GM12864 (cell line): ENCODE data around the gene TAGLN.

Source experiments
- DNase-seq: peaks from one replicate; pipeline ENCODE4 v3.0.0-alpha.2; 2011; ENCODE audit warnings: low read depth
- H3K4me3 ChIP-seq: 2 replicates; pipeline ENCODE4 v1.5.1; 2011; ENCODE audit warnings: mild to moderate bottlenecking, low read depth, low read length, control low read depth
- TF ChIP-seq, protein P1 (sequence below): IDR thresholded peaks from 2 replicates; pipeline ENCODE4 v1.5.1; 2011; ENCODE audit warnings: low read depth, mild to moderate bottlenecking, moderate library complexity, low read length, control low read depth, inconsistent platforms; ENCODE audit errors: missing control alignments

The TAGLN gene

DNA sequence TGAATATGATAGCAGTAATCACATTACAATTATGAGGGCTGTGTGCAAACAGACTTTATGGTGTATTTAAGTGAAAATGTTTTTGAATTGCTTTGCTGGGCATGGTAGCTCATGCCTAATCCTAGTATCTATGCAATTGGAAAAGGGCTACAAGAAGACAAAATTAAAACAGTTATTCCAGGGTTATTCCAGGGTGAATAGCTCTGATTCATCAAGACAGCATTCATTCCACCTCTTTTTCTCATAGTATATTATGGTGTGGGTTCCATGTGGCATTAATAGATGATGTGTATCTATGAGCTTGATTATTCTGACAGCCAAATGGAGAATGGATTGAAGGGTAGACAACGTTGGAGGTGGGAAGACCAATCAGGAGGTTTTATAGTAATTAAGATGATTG lies 32.7 kb upstream of the TAGLN start:
- no peak for DNase-seq
- TF ChIP-seq, protein P1, sequence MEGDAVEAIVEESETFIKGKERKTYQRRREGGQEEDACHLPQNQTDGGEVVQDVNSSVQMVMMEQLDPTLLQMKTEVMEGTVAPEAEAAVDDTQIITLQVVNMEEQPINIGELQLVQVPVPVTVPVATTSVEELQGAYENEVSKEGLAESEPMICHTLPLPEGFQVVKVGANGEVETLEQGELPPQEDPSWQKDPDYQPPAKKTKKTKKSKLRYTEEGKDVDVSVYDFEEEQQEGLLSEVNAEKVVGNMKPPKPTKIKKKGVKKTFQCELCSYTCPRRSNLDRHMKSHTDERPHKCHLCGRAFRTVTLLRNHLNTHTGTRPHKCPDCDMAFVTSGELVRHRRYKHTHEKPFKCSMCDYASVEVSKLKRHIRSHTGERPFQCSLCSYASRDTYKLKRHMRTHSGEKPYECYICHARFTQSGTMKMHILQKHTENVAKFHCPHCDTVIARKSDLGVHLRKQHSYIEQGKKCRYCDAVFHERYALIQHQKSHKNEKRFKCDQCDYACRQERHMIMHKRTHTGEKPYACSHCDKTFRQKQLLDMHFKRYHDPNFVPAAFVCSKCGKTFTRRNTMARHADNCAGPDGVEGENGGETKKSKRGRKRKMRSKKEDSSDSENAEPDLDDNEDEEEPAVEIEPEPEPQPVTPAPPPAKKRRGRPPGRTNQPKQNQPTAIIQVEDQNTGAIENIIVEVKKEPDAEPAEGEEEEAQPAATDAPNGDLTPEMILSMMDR, result no peak
- no peak overlapping the region for H3K4me3 ChIP-seq

DNA sequence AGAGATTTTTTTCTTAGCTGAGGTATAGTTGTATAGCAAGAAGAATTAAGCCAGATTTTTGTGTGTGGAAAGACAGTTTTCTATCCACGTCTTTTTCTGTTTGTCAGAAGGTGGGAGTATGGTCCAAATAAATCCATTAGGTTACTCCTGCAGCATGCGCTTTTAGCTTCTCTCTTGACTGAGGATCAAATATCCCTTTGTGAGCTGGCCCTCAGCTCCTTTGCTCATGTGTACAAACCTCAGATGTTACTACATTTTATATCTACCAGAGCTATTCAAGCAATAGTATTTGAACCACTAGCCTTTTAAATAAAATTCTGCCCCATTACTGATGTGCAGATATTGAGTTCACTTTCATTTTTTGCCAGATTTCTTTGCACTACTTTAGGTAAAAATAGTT lies 29.4 kb upstream of the TAGLN start:
- TF ChIP-seq, protein P1, result no peak
- no peak for DNase-seq
- H3K4me3 ChIP-seq, result no peak overlapping the region

DNA sequence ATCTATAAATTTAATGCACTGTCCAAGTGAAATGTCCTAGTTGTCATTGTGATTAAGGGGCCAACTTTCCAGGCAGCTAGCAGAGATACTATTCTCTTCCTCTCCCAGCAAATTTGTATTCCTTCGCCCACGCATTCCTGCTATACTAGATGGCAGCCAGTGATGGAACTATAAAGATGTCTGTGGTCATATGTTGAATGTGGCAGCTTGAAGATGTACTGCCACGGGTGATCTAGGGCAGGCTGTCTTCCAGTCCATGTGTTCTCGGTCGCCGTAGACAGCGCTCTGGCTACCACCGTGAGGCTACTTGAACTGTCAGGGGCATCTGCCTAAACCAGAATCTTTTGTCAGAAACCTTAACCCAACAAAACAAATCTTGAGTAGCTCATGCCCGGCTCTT lies 29.0 kb upstream of the TAGLN start:
- no peak for DNase-seq
- H3K4me3 ChIP-seq, result no peak overlapping the region
- TF ChIP-seq, protein P1, result no peak

DNA sequence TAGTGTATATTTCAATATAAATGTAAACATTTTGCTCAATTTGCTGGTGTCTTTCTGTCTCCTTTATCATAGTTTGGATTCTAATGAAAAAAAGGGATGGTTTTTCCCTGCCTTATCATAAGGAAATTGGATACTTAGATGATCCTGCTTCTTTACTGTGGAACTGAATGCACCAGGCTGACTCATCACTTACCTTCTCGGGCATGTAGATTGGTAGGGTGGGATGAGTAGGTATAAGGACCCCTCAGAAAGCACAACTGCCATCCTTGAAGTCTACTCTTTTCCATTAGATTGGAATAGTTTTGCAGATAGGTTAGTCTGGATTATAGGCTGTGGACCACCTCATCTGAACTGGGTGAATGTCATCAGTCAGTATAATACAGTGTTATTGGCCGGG lies 28.2 kb upstream of the TAGLN start:
- no peak for DNase-seq
- TF ChIP-seq, protein P1, result no peak
- no peak overlapping the region for H3K4me3 ChIP-seq

DNA sequence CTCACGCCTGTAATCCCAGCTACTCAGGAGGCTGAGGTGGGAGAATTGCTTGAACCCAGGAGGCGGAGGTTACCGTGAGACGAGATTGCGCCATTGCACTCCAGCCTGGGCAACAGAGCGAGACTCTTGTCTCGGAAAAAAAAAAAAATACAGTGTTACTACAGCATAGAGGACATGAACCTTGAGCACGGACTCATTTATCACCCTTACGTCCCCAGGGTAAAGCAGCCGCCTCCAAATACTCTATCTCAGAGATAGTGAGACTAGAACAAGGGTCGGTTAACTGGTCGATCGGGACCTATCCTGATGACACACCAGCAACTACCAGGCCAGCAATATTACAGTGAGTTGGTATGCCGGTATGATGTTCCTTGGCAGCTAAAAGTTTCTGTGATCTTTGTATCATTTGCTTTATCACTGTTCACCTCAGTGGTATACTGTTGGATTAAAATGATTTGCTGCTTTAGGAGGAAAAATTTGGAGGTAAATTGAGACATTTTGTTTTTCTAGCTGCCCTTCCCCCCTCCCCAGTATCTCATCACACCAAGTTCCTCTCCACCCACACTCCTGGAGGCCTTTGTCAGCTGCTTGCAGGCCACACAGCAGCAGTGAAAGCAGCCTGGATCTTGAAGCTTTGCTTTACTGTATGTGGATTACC lies 27.6 kb upstream of the TAGLN start:
- DNase-seq, result no peak
- TF ChIP-seq, protein P1, result no peak
- no peak overlapping the region for H3K4me3 ChIP-seq

DNA sequence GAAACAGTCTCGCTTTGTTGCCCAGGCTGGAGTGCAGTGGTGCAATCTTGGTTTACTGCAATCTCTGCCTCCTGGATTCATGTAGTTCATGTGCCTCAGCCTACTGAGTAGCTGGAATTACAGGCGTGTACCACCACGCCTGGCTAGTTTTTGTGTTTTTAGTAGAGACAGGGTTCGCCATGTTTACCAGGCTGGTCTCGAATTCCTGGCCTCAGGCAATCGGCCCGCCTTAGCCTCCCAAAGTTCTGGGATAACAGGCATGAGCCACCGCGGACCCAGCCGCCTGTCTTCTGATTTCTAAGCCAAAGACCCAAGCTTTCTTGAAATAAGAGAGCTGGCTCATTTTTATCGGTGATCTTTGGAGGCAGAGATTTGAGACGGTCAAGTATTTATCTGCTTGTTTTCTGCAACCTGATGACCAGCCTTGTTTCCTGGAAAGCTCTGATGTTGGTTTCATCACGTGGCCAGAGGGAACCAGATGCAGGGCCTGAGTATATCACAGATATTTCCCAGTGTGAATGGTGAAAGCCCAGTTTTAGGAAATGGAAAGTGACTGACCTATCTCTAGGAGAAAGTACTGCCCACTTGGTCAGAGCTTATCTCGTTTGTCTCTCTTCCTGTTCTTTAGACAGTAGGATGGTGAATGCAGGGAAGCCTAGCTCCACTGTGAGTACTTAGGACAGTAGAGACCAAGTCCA lies 26.3 kb upstream of the TAGLN start:
- no peak for DNase-seq
- TF ChIP-seq, protein P1, result no peak
- no peak overlapping the region for H3K4me3 ChIP-seq

DNA sequence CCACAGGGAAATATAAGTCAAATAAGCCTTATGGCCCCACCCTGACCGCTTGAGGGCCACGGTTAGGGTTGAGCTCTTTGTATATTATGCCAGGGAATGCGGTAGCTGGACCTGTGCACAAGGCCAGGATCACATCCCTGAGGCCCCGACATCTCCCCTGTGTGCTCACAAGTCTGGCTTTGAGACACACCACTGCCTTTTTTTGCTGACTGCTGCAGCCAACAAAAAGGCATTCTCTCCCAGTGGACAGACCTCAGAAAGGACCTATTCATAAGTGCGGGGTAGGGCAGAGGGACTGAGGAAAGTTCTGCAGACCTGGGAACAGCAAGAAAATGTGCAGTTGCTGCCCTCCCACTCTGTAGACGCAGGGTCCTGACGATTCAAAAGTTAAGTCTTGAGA lies 24.1 kb upstream of the TAGLN start:
- DNase-seq, result no peak
- TF ChIP-seq, protein P1, result no peak
- no peak overlapping the region for H3K4me3 ChIP-seq
